Testis (tissue), 2 donors: Measurements from ENCODE around the gene FIGNL1.

Source experiments
- POLR2A ChIP-seq: fragments of 450-650 bp; IDR thresholded peaks from one replicate; pipeline ENCODE4 v1.6.1; 2017; ENCODE audit warnings: antibody characterized with exemption, mild to moderate bottlenecking, moderate library complexity
- TF ChIP-seq, protein P1 (sequence below), 3 experiments: fragments of 450-650 bp in 2 of 3; fragments of 200-600 bp in 1 of 3; sonication (generic) in 1 of 3; IDR thresholded peaks; one replicate each; pipeline ENCODE4 v1.5.1; 2016 to 2019; ENCODE audit warnings: antibody characterized with exemption in 3 of 3, mild to moderate bottlenecking in 2 of 3, moderate library complexity in 1 of 3

DNA sequence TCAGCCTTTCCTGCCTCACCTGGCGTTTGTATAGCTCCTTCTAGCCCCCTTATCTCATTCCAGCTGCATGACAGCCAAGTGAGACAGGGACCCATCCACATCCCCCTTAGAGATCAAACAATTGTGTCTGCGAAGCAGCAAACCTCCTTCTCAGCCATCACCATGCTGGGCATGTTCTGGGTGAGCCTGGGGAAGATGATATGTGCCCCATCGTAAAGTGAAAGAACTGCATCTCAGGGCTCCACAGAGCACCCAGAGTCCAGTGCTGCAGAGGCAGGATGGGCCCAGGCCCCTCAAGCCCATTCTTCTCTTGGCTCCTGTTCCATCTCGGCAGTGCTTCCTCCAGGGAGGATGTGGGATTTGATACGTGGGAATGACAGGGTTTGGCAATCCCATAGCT, 43.2 kb downstream of the FIGNL1 start:
- TF ChIP-seq, protein P1, sequence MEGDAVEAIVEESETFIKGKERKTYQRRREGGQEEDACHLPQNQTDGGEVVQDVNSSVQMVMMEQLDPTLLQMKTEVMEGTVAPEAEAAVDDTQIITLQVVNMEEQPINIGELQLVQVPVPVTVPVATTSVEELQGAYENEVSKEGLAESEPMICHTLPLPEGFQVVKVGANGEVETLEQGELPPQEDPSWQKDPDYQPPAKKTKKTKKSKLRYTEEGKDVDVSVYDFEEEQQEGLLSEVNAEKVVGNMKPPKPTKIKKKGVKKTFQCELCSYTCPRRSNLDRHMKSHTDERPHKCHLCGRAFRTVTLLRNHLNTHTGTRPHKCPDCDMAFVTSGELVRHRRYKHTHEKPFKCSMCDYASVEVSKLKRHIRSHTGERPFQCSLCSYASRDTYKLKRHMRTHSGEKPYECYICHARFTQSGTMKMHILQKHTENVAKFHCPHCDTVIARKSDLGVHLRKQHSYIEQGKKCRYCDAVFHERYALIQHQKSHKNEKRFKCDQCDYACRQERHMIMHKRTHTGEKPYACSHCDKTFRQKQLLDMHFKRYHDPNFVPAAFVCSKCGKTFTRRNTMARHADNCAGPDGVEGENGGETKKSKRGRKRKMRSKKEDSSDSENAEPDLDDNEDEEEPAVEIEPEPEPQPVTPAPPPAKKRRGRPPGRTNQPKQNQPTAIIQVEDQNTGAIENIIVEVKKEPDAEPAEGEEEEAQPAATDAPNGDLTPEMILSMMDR (IDR thresholded peaks at IDR 0.05): no peak
- TF ChIP-seq POLR2A: no peak
